HG03280 (cell line): ENCODE data around the gene NR2F6.

ENCODE experiments used
- ATAC-seq: cut with Tn5 transposase; IDR thresholded peaks from one replicate; pipeline ENCODE4 v1.9.1; 2021; ENCODE audit warnings: mild to moderate bottlenecking, moderate library complexity; ENCODE audit not compliant: unreplicated experiment

Gene NR2F6

DNA sequence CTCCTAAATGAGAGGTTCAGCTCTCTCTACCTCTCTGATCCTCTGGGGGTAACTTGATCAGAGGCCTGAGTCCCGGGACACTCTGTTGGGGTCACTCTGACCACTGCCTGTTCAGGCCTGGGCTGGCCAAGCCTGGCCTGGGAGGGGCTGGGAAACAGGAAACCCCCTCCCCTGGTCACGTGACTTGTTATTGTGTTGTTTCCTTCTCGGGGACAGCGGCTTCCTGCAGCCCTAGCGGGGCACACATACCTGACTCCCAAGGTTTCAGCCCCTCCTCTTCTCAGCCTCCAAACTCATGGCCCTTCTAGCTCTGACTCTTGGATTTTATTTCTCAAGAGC, 18.9 kb upstream of the NR2F6 start, which contains the start of gene USHBP1:
USHBP1 (minus strand) TSS at position 105 of the 339 bp plus-strand sequence. CDS start 446 bp downstream, outside the sequence.
- ATAC-seq, result no peak

DNA sequence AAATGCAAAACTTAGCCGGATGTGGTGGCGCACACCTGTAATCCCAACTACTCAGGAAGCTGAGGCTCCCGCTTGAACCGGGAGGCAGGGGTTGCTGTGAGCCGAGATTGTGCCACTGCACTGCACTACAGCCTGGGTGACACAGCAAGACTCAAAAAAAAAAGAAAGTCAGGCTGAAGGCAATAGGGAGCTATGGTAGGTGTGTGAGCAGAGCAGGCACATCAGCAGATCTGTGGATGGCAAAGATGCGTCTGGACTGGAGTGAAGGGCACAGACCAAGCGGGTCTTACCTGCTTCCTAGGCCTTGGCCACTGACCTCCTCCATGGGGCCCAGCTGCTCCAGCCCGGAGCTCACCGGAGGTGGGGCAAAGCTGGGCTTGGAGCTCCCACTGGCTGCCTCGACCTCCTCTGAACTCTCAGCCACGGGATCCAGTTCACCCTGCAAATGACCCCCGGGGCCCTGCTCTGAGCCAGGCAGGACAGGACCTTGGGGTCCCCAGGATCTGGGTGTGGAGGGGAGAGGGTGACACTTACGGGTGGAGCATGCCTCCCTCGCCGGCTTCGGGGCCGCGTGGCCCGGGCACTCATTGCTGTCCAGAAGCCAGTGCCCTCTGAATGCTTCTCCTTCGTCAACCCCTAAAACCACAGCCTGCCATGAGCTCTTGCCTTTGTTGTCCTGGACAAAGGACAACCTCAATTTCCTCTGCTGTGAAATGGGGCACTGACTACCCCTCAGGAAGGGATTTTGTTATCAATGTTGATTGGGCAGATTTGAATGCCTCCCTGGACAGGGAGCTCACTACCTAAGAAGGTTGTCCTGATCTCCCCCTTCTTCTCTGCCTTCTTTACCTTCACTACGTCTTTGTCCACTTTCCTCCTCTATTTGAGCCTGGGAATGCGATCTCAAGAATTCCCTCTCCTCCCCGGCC, 18.3 kb upstream of the NR2F6 start:
- no peak for ATAC-seq

DNA sequence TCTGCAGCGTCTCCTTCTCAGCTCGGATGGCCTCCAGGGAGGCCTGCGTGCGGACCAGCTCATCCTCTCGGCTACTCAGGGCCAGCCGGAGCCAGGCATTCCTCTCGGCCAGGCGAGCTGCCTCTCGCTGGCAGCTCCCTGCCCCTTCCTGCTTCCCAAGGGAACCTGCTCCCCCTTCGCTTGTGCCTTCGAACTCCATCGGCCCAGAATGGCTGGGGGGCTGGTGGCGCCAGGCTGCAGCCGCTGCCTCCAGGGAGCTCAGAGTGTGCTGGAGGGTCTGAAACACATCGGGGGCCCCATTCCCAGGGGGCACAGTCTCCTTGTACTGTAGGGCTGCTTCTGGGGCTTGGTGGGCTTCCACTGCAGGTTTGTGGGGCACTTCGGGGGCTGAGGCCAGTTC, 16.8 kb upstream of the NR2F6 start:
- ATAC-seq, result no peak

DNA sequence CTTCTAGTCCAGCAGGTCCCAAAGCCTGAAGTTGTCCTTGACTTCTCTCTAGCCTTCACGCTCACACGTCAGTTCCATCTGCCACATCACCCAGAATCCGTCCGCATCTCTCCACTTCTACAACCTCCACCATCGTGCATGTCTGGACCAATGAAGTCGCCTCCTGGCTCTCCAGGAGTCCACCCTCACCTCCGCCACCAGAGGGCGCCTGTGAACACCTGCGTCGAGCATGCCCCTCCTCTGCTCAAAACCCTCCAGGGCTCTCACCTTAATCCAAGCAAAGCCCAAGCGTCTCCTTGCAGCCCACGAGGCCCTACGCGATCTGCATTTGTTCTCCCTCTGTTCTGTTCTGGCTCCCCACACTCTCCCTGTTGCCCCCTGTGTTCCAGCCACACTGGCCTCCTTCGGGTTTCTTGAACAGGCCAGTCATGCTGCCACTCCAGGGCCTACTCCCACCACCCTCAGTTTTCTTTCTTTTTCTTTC, 15.2 kb upstream of the NR2F6 start:
- ATAC-seq, result peak; percentile 86

DNA sequence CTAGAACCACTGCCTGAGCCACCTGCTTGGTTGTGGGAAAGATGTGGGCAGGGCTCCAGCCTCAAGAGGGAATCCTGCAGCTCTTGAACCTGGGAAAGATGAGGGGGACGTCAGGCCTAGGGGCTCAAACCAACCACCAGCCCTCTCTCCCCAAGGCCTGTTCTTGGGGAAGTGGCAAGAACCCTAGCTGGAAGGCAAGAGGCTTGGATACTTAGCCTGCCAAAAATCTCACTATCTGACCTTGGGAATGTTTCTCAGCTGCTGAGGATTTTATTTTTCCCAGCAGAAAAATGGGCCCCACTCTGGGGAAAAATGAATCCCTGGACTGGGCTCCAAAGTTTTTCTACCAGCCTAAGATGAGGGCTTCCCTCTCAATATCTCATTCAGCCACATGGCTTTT, 14.2 kb upstream of the NR2F6 start:
- ATAC-seq, result no peak

DNA sequence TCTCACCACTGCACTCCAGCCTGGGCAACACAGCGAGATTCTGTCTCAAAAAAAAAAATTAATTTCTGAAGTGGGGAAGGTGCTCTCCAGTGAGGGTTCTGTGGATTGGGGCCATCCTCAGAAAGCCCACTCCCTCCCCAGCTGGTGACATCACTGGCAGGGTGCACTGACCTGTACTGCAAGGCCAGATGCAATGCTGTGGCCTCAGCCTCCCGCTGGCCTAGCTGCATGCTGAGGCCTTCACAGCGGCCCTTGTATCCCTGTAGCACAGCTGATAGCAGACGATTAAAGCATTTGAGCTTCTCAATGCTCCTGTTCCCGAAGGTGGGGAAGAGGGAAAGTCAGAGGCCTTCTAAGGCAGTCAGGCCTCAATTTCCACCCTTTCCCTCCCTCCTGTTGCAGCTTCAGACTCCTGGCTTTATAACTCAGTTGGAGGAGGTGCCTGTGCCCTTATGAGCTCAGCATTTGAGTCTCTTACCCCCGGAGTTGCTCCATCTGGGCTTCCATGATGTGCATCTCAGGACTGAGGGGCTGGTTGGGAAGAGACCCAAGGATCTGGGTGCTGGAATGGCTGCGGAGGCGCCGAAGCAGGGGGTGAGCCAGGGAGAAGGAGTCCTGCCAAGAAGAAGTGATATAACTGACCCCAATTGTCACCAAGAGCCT, 13.5 kb upstream of the NR2F6 start:
- ATAC-seq, result no peak

DNA sequence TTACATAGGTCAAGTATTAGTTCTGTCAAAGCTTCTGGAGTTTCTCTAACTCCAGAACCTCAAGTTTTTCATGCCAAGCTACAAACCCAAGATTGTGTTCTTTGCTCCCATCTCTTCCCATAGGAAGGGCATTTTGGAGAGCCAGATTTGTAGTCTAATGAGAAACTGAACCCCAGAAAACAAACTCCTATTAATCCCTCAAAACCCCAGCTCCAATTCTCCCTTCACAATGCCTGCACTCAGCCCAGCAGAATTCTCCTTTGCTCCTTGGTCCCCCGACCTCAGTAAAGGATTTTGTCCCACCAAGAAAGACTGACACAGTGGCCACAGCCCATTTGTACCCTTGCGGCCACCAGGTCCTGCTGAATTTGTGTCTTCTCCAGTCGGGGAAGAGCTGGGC, 10.4 kb upstream of the NR2F6 start:
- ATAC-seq, result no peak

DNA sequence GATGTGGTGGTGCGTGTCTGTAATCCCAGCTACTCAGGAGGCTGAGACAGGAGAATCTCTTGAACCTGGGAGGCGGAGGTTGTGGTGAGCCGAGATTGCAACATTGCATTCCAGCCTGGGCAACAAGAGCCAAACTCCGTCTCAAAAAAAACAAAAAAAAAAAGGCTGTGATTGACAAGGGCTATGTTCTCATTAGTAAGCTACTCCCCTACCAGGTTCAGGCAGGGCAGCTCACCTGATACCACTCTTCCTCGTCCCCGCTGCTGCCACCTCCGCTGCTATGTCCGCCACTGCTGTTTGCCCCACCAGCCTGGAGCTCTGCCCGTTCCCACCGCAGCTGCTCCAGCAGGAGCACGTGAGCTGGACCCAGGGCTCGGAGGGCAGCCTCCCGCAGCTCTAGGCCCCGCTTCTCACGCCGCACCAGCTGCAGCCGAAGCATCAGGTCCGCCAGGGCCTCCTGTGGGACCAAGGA, 9.5 kb upstream of the NR2F6 start:
- no peak for ATAC-seq

DNA sequence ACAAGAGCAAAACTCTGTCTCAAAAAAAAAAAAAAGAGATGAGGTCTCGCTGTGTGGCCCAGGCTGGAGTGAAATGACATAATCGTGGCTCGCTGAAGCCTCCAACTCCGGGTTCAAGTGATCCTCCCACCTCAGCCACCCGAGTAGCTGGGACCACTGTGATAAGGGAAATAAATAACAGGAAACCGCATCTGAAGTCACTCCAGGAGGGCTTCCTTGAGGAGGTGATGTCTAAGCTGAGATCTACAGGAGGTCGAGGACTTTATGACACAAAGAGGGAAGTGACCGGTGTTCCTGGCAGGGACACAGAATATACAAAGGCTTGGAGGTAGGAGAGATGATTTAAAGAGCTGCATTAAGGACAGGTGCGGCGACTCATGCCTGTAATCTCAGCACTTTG, 8.9 kb upstream of the NR2F6 start:
- no peak for ATAC-seq

DNA sequence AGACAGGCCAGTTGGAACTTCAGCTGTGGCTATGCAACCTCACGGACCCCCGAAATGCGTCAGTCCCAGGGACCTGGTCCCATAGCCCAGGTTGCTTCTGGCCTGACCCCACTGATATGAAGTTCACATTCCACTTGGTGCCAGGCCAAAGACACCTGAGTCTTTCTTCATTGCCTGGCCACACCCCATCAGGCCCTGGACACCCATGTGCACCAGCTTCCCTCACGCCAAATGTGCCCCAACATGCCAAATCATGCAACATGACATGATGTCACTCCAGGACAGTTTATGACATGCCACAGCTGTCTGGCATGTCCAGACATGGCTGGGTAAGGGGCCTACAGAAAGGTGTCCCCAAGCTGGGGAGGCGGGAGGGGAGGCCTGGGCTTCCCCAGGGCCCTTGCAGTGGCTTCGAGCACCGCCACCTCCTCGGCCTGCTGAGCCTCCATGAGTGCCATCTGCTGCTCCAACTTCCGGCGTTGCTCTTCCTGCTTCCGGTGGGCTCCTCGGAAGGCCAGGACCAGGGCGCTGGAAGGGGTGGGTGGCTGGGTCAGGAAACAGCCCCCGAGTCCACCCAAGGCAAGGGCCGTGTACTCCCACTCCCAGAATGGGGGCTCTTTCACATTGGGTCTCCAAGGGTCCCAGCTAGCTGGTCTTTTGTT, 4.3 kb upstream of the NR2F6 start:
- ATAC-seq, result no peak

DNA sequence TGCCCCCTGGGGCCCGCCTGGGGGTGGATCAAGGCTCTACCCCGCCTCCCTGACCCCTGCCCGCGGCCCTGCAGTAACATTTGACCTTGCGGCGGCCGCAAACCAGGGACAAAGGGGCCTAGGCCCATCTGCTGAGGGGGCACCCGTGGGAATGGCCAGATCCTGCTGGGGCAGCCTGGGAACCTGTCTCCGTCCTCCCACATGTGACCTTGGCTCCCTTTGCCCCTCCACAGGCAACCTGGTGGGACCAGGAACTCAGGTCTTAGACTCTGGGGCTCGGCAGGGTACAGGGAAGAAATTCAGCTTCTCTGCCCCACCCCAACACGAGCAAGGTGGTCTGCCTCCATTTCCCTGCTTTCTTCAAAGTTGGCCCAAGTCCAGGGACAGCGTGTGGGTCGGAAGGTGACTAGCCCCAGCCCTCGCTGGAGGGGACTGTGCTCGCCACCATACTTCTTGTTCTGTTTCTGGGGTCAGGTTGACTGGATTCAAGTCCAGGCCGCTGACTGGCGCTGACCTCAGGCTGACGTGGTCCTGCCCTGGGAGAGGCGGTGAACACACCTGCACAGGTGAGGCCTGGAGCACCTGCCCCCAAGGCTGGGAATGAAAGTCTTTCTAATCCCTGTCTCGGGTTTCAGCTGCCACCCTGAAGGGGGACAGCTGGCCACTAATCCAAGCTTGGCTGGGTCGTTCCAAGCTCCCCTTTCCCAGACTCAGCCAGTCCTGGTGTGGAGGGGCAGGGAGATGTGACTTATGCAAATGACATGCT, 2.5 kb upstream of the NR2F6 start:
- no peak for ATAC-seq

DNA sequence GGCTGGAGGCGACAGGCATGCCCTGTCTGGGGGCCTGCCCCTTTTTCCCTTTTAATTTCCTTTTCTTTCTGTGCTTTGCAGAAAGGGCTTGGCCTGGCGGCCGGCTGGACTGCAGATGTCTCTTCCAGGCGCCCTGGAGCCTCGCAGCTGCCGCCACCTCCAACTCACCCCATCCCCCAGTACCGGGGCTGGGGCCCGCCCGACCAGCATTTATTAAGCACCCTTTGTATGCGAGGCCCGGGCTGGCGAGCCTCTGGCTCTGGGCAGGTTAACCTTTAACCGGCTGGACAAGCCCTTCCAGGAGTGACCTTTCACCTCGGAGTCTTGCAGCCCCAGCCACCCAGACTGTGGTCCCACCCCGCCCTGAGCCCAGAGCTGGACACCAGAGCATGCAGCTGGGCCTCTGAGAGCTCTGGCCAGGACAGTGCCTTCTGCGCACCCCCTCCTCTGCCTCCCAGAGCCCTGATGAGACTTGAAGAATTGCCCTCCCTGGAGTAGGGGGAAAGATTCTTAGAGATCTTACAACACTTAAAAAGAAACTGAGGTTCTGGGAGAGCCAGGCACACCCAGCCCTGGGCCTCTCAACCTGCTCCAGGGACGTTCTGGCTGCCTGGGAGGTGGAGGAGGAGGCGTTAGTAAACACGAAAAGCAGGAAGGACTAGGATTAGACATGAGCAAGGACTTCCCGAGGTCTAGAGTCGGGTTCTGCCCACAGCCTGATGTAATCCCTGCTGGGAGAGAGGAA, 1.1 kb upstream of the NR2F6 start:
- ATAC-seq, result no peak

DNA sequence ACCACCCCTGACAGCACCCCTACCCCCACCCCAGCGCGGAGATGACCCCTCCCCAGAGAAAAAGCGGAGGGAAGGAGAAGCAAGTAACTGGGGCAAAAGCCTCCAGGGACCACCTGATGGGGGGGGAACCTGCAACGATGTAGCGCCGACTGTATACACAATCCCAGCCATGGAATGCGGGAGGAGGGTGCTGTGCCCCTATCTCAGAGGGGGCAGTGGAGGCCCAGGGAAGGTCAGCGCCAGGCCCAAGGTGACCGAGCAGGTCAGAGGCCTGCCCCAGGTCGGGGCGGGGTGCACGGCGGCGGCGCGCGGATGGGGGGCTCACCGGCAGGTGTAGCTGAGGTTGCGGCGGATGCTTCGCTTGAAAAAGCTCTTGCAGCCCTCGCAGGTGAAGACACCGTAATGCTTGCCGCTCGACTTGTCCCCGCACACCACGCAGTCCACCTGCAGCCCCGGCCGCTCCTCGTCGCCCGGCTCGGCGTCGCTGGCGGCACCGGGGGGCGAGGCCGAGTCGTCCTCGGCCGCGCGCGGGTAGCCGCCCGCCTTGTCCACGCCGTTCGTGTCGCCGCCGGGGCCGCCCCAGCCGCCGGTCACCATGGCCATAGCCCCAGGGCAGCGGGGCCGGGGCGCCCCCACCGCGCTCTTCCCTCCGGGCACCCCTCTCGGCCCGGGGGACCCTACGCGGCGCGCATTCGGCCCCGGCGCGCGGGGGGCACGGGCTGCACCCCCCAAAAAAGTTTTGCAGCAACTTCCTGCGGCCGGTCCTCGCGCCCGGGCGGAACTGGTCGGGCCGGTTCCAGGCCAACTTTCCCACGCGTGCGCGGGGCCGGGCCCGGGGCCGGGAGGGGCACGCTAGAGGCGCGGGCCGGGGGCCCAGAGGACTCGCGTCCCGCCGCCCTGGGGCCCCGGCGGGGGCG, 843 bp downstream of the NR2F6 start:
- no peak for ATAC-seq

DNA sequence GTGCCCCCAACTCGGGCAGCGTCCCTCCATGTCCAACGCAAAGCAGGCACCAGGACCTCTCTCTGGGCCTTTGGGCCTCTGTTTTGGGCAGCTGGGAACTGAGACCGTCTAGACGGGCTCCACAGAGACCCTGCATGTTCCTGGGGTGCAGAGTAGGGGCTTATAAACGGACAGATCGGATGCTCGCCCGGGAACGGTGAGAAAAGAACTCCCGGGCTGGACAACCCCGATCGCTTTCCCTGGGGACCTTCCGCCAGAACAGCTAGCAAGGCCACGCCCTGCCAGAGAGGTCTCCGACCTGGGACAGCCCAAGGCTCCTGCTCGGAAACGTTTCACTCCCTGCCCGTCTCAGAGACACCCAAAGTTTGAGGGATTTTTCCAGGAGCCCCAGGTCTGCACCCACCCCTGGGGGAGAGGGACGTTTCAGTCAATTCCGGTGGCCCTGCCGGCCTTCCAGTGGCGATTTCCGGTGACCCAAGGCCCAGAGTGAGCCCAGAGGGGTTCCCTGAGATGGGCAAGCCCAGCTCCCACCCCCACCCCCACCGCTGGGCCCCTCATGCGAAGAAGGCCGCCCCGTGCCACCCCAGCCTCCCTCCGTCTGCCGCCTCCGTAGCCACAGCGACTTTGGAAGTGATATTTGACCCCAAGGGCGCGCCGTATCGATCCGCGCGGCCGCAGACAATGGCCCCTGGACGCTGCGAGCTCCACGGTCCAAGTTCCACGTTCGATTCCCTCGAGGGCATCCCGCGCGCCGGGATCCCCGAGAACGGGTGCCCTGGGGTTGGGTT, 1.7 kb downstream of the NR2F6 start:
- ATAC-seq, result no peak

DNA sequence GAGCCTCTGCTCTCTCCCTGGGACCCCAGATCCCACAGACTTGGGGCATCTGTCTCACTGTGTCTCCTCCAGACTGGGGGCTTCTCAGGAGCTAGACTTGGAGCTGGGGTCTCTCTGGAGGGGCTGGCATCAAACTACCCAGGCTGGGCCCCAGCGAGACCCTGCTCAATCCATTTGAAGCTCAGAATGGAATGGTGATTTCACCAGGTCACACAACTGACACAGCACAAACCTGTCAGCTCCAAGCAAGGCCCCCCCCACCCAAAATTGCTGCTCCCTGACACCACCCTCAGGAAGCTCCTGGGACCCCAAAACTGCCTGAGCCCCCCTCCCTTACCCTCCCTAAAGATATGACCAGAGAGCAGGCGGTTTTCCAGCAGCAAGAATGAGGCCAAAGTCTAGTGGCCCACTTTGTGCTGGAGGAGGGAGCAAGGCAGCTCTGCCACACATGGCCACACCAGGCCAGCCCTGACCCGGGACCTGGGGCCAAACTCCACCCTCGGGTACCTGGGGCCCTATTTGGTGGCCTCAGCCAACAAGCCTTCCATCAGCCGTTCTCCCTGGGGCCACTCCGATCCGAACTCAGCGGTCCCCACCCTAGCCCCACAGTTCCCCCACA, 2.4 kb downstream of the NR2F6 start:
- ATAC-seq, result no peak

DNA sequence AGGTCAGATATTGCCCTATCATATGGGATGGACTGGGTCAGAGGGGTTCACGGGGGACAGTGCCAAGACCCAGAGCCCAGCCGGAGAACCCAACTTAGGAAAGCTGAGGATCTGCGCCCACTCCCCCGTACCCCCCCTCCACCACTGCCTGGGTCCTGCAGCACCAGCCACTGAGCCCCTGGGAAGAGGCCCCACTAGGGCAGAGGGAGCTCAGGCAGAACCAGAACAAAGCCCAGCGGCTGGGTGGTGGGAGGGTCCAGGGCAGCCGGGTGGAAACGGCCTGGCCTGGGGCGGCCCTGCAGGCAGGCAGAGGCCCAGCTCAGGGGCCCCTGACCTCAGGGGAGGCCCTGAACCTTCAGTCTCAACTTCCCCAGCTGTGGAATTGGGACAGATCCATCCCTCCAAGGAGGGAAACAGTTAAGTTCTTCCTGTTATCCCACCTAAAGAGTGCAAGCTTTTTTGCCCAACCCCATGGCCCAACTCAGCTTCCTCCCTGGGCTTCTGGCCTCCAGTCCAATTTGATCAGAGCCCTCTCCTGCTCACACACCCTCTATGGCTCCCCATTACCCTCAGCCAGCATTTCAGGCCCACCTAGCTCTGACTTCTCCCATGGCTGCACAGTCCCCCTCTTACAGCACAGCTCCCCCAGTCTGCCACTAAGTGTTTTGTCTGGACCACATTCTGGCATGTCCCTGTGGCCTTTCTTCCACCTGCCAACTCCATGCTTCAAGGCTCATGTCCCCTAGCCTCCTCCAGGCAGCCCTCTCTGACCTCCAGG, 3.1 kb downstream of the NR2F6 start:
- no peak for ATAC-seq

DNA sequence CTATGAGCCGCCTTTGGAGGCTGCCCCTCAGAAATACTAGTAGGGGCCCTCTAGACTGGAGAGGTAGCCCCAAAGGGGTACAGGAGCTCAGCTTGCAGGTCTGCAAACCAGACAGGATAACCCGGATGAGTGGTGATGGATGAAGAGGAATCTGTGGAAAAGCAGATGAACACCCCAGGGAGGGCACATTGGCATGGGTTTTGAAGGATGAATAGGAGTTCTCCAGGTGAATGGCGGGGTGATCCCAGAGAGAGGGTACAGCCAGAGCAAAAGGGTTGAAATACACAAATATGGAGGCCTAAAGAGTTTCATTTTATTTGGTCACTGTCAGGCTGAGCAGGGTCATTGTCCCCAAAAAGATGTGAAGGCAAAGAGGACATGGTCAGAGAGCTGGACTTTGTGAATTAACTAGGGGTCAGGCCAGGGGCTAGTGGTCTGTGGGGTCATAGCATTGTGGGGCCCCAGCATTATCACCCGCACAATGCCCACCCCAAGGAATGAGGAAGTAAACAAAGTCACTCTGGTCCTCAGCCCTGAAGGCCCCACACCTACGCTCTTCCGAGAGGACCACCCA, 4.8 kb downstream of the NR2F6 start:
- no peak for ATAC-seq
